Uterus (tissue), 2 donors: ENCODE data around the gene TLCD1.

ENCODE experiments used
- CTCF ChIP-seq, 4 experiments: fragments of 200-600 bp in 2 of 4; fragments of 450-650 bp in 2 of 4; sonication (generic) in 2 of 4; IDR thresholded peaks; one replicate each; pipeline ENCODE4 v1.5.1; 2016 to 2019; ENCODE audit warnings: antibody characterized with exemption in 4 of 4, mild to moderate bottlenecking in 2 of 4, moderate library complexity in 1 of 4
- POLR2A ChIP-seq, 2 donors: fragments of 450-650 bp; IDR thresholded peaks; one replicate each; pipeline ENCODE4 v1.6.1; 2016; ENCODE audit warnings: antibody characterized with exemption in 2 of 2, mild to moderate bottlenecking in 1 of 2, moderate library complexity in 1 of 2

- TF ChIP-seq POLR2A (IDR thresholded peaks at IDR 0.05): no peak
- no peak for TF ChIP-seq CTCF (IDR thresholded peaks at IDR 0.05)
Measured at GRCh38 chr17:28741358-28742349, 15.6 kb upstream of the TLCD1 start.
